Measurements from ENCODE around the gene ZC3HAV1L.

- TF ChIP-seq CTCF (IDR thresholded peaks at IDR 0.05) (no peak), POLR2A (IDR thresholded peaks at IDR 0.05) (no peak)
Observed at GRCh38 chr7:138992052-138992531, 43.8 kb downstream of the ZC3HAV1L start.

Data from breast epithelium (tissue), 3 donors.